ENCODE results near the gene BAG5. TPM values are rescaled to one million over a fixed set of nuclear protein-coding genes. Genes with fewer than 3 reads are reported as not detected.

The BAG5 gene, protein sequence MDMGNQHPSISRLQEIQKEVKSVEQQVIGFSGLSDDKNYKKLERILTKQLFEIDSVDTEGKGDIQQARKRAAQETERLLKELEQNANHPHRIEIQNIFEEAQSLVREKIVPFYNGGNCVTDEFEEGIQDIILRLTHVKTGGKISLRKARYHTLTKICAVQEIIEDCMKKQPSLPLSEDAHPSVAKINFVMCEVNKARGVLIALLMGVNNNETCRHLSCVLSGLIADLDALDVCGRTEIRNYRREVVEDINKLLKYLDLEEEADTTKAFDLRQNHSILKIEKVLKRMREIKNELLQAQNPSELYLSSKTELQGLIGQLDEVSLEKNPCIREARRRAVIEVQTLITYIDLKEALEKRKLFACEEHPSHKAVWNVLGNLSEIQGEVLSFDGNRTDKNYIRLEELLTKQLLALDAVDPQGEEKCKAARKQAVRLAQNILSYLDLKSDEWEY
- total RNA-seq (2021; ENCODE audit: unreplicated experiment) (22.5 TPM), Bru-seq, nascent RNA (percentile 93 among the genes with signal in this experiment), BruChase-seq, experiment 1, labeled RNA remaining after a 2-hour chase (percentile 99 among the genes with signal in this experiment), BruChase-seq, experiment 2, labeled RNA remaining after a 6-hour chase (percentile 94 among the genes with signal in this experiment)
- polyA plus RNA-seq (2012; ENCODE audit: insufficient read length): 9.1 TPM
- long read RNA-seq, full-length matches to known transcripts: 48 of 68 reads
- long read RNA-seq, partial matches to known transcripts: 0 of 68 reads
- long read RNA-seq, other reads (novel, unspliced or antisense): 20 of 68 reads

DNA sequence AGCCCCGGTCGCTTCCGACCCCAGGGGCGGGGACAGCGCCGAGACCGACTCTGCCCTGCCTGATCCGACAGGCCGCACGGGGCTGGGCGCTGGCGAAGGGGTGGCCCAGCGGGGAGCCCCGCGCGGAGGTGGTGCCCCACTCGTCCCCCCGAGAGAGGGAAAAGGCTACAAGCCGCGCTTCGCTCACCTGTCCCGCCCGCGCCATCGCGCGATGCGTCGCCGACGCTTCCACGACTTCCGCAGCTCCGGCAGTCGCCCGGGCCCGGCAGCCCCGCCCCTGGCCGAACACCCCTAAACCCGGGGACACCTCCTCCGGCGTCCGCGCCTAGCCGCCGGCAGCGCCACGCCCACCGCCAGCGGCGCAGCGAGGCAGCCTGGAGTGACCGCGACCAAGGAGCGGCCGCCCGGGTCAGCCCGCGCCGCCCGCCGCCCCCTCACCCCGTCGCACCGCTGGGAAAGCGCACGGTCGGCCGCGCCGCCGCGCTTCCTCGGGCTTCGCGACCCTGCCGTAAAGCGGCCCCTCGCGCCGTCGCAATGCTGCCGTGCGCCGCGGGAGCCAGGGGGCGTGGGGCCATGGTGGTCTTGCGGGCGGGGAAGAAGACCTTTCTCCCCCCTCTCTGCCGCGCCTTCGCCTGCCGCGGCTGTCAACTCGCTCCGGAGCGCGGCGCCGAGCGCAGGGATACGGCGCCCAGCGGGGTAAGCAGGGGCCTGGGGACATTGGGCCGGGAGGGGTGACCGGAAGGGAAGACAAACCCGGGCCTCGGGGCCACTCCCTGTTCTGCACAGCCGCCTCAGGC, at the start of gene BAG5, which contains the start of gene COA8:
Gene BAG5, minus strand, starts transcription at position 229 of the 797 bp plus-strand sequence. CDS start 1,493 bp downstream, outside the sequence.
Gene COA8, plus strand, starts transcription at position 532 of the 797 bp plus-strand sequence. Its CDS starts 42 bp downstream, at position 574.
- in situ Hi-C loops (cut with HindIII; ENCODE audit: low pct_unique_long_range_greater_than_20kb, low sequenced_read_pairs) (no loop called here), intact Hi-C loops (cut with micrococcal nuclease; ENCODE audit: unreplicated experiment) (no loop called here)
- Histone ChIP-seq H3K4me3 (ENCODE audit: low read depth in 2 of 2, low read length in 2 of 2) (peak within 1 kb of the TSS; percentile 89 to 97), H3K27me3 (ENCODE audit: control insufficient read depth, insufficient read depth, low read length) (no peaks in the 10 kb centered on the region), H3K36me3 (ENCODE audit: control insufficient read depth, insufficient read depth, low read length) (peaks cover 25% of the 10 kb centered on the region), H3K4me1 (ENCODE audit: control insufficient read depth, insufficient read depth, low read length) (peaks cover 34% of the 10 kb centered on the region), H3K27ac (ENCODE audit: low read length) (peak within 1 kb of the TSS; percentile 86), H3K9me3 (ENCODE audit: control insufficient read depth, insufficient read depth, low read depth, low read length) (no peaks in the 10 kb centered on the region)
- no TSS peak for BruUV-seq (replicated peaks)
- POLR2A ChIA-PET: interaction anchor here (0.6 kb wide), 1 partner anchor 12 kb away, joined by 3 read pairs; no protein-coding TSS in a partner anchor
- CTCF ChIA-PET: no interaction called here
- TF ChIP-seq POLR2AphosphoS5 (IDR thresholded peaks at IDR 0.05; ENCODE audit: low read depth, low read length) (peak; percentile 44), TCF7L2 (IDR thresholded peaks at IDR 0.05; ENCODE audit: low read depth, low read length) (no peak), SIN3A (IDR thresholded peaks at IDR 0.05; ENCODE audit: borderline replicate concordance, insufficient read depth, low read depth, low read length) (peak; percentile 58; the same call in 1 of the 2 replicates)
- TF ChIP-seq, protein P1, sequence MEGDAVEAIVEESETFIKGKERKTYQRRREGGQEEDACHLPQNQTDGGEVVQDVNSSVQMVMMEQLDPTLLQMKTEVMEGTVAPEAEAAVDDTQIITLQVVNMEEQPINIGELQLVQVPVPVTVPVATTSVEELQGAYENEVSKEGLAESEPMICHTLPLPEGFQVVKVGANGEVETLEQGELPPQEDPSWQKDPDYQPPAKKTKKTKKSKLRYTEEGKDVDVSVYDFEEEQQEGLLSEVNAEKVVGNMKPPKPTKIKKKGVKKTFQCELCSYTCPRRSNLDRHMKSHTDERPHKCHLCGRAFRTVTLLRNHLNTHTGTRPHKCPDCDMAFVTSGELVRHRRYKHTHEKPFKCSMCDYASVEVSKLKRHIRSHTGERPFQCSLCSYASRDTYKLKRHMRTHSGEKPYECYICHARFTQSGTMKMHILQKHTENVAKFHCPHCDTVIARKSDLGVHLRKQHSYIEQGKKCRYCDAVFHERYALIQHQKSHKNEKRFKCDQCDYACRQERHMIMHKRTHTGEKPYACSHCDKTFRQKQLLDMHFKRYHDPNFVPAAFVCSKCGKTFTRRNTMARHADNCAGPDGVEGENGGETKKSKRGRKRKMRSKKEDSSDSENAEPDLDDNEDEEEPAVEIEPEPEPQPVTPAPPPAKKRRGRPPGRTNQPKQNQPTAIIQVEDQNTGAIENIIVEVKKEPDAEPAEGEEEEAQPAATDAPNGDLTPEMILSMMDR (IDR thresholded peaks at IDR 0.05): no peak
- TF ChIP-seq, protein P2, sequence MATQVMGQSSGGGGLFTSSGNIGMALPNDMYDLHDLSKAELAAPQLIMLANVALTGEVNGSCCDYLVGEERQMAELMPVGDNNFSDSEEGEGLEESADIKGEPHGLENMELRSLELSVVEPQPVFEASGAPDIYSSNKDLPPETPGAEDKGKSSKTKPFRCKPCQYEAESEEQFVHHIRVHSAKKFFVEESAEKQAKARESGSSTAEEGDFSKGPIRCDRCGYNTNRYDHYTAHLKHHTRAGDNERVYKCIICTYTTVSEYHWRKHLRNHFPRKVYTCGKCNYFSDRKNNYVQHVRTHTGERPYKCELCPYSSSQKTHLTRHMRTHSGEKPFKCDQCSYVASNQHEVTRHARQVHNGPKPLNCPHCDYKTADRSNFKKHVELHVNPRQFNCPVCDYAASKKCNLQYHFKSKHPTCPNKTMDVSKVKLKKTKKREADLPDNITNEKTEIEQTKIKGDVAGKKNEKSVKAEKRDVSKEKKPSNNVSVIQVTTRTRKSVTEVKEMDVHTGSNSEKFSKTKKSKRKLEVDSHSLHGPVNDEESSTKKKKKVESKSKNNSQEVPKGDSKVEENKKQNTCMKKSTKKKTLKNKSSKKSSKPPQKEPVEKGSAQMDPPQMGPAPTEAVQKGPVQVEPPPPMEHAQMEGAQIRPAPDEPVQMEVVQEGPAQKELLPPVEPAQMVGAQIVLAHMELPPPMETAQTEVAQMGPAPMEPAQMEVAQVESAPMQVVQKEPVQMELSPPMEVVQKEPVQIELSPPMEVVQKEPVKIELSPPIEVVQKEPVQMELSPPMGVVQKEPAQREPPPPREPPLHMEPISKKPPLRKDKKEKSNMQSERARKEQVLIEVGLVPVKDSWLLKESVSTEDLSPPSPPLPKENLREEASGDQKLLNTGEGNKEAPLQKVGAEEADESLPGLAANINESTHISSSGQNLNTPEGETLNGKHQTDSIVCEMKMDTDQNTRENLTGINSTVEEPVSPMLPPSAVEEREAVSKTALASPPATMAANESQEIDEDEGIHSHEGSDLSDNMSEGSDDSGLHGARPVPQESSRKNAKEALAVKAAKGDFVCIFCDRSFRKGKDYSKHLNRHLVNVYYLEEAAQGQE (IDR thresholded peaks at IDR 0.05; ENCODE audit: insufficient read depth in 1 of 2, low read depth in 2 of 2, low read length in 1 of 2): no peak
- DNase-seq (ENCODE audit: low read depth, low spot score) (no peak), ATAC-seq (peak; percentile 90)

DNA sequence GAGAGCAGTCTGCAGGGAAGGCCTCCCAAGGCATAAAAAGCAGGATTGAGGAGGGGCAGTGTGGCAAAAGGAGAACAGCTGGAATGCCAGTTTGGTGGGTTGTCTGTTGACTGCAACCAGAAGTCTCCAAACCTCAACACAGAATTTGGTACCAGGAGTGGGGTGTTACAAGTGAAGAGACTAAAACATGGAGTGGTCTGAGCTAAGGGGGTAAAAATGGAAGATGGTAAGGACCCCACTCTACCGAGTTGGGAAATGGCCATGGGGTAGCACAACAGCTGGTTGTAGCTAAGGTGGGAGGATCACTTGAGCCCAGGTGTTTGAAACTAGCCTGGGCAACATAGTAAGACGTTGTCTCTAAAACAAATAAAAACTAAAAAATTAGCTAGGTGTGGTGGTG, 48.8 kb upstream of the BAG5 start:
- intact Hi-C loops (cut with micrococcal nuclease; ENCODE audit: unreplicated experiment) (loop anchor here (10.0 kb wide), 1 partner anchor 64 kb away; no protein-coding TSS in a partner anchor), in situ Hi-C loops (cut with HindIII; ENCODE audit: low pct_unique_long_range_greater_than_20kb, low sequenced_read_pairs) (no loop called here)
- H3K4me3 ChIP-seq (ENCODE audit: low read depth in 2 of 2, low read length in 2 of 2): no peak overlapping the region
- no peak for ATAC-seq
- no peak overlapping the region for H3K27ac ChIP-seq (ENCODE audit: low read length)
- CTCF ChIA-PET: no interaction called here
- no peaks in the 10 kb centered on the region for H3K4me1 ChIP-seq (ENCODE audit: control insufficient read depth, insufficient read depth, low read length)
- H3K27me3 ChIP-seq (ENCODE audit: control insufficient read depth, insufficient read depth, low read length): no peaks in the 10 kb centered on the region
- BruUV-seq (replicated peaks): no TSS peak
- H3K9me3 ChIP-seq (ENCODE audit: control insufficient read depth, insufficient read depth, low read depth, low read length): no peaks in the 10 kb centered on the region; the same call in 1 of the 2 replicates
- no peaks in the 10 kb centered on the region for H3K36me3 ChIP-seq (ENCODE audit: control insufficient read depth, insufficient read depth, low read length)
- POLR2A ChIA-PET: no interaction called here
- no peak for DNase-seq (ENCODE audit: low read depth, low spot score)
- TF ChIP-seq SIN3A (IDR thresholded peaks at IDR 0.05; ENCODE audit: borderline replicate concordance, insufficient read depth, low read depth, low read length) (no peak), POLR2AphosphoS5 (IDR thresholded peaks at IDR 0.05; ENCODE audit: low read depth, low read length) (no peak), TCF7L2 (IDR thresholded peaks at IDR 0.05; ENCODE audit: low read depth, low read length) (no peak)
- TF ChIP-seq, protein P1 (IDR thresholded peaks at IDR 0.05): no peak
- TF ChIP-seq, protein P2 (IDR thresholded peaks at IDR 0.05; ENCODE audit: insufficient read depth in 1 of 2, low read depth in 2 of 2, low read length in 1 of 2): no peak
